ENCODE results near the gene LRRC8B. TPM values are rescaled to one million over a fixed set of nuclear protein-coding genes. Genes with fewer than 3 reads are reported as not detected.

The LRRC8B gene
- total and polyA plus RNA-seq, 2 of the 13 experiments (the other 11 are each of a cell fraction or from before 2014, with no cell fraction given) = 4.9 to 7.6 TPM

DNA sequence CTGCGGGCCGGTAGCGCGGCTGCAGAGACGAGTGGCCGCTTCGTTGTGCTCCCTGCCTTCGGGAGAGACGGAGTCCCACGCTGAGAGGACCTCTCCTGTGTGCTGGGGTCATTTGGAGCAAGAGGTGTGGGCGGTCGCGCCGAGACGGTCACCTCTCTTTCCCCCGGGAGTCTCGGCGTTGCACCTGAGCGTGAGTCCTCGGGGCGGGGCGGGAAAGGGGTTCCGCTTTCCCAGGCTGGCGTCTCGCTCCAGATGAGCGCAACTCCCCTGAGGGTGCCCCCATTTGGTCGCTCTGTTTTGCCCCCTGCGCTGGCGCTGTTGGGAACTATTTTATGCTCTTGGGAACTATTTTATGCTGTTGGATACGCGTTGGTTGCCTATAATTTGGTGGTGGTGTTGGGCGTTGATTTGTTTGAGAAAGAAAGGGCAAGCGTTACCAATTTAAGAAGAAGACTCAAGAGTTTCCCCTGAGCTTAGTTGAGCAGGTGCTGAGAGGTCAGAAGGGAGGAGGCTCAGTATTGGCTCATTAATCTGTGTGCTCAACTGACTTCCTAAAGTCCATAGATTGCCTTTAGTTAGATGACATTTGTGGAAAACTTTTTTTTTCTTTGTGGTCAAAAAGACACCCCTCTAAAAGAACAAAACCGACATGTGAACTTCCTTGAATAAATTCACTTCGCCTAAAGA, 683 bp downstream of the LRRC8B start:
- Histone ChIP-seq H3K27ac (ENCODE audit: extremely low read length, insufficient read depth, low read length) (peak overlapping the region; percentile 84), H3K9me3 (ENCODE audit: low read length) (no peaks in the 10 kb centered on the region), H3K4me3 (replicated peaks in 1 of 3; ENCODE audit: insufficient read depth in 1 of 3, low read depth in 2 of 3, low read length in 3 of 3) (peak overlapping the region; percentile 77 to 100 (median 89)), H4K20me1 (ENCODE audit: insufficient read depth, low read length) (no peaks in the 10 kb centered on the region), H2AFZ (ENCODE audit: low read length) (peak overlapping the region; percentile 76), H3K27me3 (ENCODE audit: control insufficient read depth in 1 of 2, insufficient read depth in 2 of 2, low read length in 2 of 2) (no peaks in the 10 kb centered on the region; a peak in 1 of 5 replicates), H3K9ac (ENCODE audit: insufficient read depth, low read depth, low read length) (peak overlapping the region; percentile 89), H3K4me1 (ENCODE audit: insufficient read depth, low read length) (peaks cover 47% of the 10 kb centered on the region), H3K36me3 (replicated peaks in 1 of 2; ENCODE audit: control insufficient read depth in 1 of 2, insufficient read depth in 2 of 2, low read length in 2 of 2) (no peaks in the 10 kb centered on the region), H3K4me2 (ENCODE audit: low read depth, low read length) (peak overlapping the region; percentile 87), H3K79me2 (ENCODE audit: insufficient read depth, low read length) (peaks cover 19% of the 10 kb centered on the region)
- no TSS peak for BruUV-seq (replicated peaks)
- intact Hi-C loops (cut with micrococcal nuclease; ENCODE audit: unreplicated experiment) = loop anchor here (10.0 kb wide), 1 partner anchor 631 kb away; the partner anchor contains the start of gene GTF2B
- DNase-seq (ENCODE audit: low spot score) (peak; percentile 17), ATAC-seq (peak; percentile 56), FAIRE-seq (peak; percentile 63)
- ChIA-PET POLR2A (no interaction called here), CTCF (ENCODE audit: low intra/inter-chr PET ratio, low total read pairs) (no interaction called here)
- WGBS (ENCODE audit: low lambda C conversion rate) = 1% methylated on average over 30 of the region's 35 CpGs
- in situ Hi-C loops (cut with HindIII; ENCODE audit: extremely low pct_ligation_motif_present, low pct_unique_long_range_greater_than_20kb) = no loop called here
- TF ChIP-seq ZNF136 (CRISPR knock-in tag; IDR thresholded peaks at IDR 0.05; ENCODE audit: low read depth) (0 out of 2 replicates have a peak, but pooled peaks have one; percentile 31), HOXD1 (CRISPR knock-in tag; IDR thresholded peaks at IDR 0.05) (no peak), ESRRA (CRISPR knock-in tag; IDR thresholded peaks at IDR 0.05; ENCODE audit: low read depth) (no peak), GABPB1 (CRISPR knock-in tag; IDR thresholded peaks at IDR 0.05) (peak; percentile 67; the same call in 1 of the 2 replicates), ZNF546 (CRISPR knock-in tag; conservative IDR thresholded peaks at IDR 0.05) (0 out of 2 replicates have a peak, but pooled peaks have one; percentile 2), ZNF552 (CRISPR knock-in tag; IDR thresholded peaks at IDR 0.05; ENCODE audit: borderline replicate concordance) (0 out of 2 replicates have a peak, but pooled peaks have one; percentile 35), ATAD3A (CRISPR knock-in tag; IDR thresholded peaks at IDR 0.05) (no peak), ZEB1 (IDR thresholded peaks at IDR 0.05; ENCODE audit: insufficient replicate concordance, low read depth) (peak; percentile 99), ZNF543 (CRISPR knock-in tag; IDR thresholded peaks at IDR 0.05) (no peak), NFATC3 (CRISPR knock-in tag; IDR thresholded peaks at IDR 0.05) (0 out of 2 replicates have a peak, but pooled peaks have one; percentile 49), GABPA (IDR thresholded peaks at IDR 0.05; ENCODE audit: low read depth, low read length) (no peak), GABPA (CRISPR knock-in tag; IDR thresholded peaks at IDR 0.05; ENCODE audit: low read depth) (no peak), ZNF263 (CRISPR knock-in tag; IDR thresholded peaks at IDR 0.05) (peak; percentile 8; the same call in 1 of the 2 replicates)
- TF ChIP-seq, protein P1, sequence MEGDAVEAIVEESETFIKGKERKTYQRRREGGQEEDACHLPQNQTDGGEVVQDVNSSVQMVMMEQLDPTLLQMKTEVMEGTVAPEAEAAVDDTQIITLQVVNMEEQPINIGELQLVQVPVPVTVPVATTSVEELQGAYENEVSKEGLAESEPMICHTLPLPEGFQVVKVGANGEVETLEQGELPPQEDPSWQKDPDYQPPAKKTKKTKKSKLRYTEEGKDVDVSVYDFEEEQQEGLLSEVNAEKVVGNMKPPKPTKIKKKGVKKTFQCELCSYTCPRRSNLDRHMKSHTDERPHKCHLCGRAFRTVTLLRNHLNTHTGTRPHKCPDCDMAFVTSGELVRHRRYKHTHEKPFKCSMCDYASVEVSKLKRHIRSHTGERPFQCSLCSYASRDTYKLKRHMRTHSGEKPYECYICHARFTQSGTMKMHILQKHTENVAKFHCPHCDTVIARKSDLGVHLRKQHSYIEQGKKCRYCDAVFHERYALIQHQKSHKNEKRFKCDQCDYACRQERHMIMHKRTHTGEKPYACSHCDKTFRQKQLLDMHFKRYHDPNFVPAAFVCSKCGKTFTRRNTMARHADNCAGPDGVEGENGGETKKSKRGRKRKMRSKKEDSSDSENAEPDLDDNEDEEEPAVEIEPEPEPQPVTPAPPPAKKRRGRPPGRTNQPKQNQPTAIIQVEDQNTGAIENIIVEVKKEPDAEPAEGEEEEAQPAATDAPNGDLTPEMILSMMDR (CRISPR knock-in tag; IDR thresholded peaks at IDR 0.05) = peak; percentile 41
- TF ChIP-seq, protein P2, sequence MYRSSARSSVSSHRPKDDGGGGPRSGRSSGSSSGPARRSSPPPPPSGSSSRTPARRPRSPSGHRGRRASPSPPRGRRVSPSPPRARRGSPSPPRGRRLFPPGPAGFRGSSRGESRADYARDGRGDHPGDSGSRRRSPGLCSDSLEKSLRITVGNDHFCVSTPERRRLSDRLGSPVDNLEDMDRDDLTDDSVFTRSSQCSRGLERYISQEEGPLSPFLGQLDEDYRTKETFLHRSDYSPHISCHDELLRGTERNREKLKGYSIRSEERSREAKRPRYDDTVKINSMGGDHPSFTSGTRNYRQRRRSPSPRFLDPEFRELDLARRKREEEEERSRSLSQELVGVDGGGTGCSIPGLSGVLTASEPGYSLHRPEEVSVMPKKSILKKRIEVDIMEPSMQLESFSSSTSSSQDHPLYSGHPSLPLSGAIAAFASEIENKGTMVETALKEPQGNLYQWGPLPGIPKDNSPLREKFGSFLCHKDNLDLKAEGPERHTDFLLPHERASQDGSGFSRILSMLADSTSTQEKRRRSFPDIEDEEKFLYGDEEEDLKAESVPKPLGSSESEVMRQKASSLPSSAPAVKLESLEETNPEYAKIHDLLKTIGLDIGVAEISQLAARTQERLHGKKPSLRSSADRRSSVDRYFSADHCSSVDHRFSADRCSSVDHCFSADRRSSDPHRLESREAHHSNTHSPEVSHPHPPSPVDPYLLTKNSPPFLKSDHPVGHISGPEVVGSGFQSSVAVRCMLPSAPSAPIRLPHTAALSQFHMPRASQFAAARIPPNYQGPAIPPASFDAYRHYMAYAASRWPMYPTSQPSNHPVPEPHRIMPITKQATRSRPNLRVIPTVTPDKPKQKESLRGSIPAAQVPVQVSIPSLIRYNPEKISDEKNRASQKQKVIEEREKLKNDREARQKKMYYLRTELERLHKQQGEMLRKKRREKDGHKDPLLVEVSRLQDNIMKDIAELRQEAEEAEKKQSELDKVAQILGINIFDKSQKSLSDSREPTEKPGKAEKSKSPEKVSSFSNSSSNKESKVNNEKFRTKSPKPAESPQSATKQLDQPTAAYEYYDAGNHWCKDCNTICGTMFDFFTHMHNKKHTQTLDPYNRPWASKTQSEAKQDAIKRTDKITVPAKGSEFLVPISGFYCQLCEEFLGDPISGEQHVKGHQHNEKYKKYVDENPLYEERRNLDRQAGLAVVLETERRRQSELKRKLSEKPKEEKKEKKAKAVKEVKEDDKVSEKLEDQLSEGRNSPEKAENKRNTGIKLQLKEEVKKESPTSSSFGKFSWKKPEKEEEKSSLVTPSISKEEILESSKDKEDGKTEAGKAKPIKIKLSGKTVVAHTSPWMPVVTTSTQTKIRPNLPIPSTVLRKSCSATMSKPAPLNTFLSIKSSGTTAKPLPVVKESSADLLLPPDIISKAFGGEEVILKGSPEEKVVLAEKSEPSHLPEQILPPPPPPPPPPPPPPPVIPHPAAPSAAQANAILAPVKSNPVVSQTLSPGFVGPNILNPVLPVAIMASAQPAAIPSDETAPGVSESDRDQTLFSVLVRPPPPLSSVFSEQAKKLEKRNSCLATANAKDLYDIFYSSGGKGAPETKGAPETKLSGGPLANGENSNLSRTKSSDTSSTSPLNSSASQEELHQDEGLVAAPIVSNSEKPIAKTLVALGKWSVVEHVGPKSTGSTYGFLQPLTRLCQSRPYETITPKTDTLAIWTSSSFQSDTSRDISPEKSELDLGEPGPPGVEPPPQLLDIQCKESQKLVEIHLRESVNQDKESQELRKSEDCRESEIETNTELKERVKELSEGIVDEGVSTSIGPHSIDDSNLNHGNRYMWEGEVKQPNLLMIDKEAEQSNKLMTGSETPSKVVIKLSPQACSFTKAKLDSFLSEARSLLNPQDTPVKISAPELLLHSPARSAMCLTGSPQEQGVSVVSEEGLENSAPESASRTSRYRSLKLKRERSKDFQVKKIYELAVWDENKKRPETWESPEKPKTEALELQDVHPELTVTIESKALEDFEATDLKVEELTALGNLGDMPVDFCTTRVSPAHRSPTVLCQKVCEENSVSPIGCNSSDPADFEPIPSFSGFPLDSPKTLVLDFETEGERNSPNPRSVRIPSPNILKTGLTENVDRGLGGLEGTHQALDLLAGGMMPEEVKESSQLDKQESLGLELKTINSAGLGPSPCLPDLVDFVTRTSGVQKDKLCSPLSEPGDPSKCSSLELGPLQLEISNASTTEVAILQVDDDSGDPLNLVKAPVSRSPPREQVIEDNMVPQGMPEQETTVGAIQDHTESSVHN (CRISPR knock-in tag; IDR thresholded peaks at IDR 0.05) = no peak
